ENCODE results near the gene SLC23A1.

SLC23A1 gene

DNA sequence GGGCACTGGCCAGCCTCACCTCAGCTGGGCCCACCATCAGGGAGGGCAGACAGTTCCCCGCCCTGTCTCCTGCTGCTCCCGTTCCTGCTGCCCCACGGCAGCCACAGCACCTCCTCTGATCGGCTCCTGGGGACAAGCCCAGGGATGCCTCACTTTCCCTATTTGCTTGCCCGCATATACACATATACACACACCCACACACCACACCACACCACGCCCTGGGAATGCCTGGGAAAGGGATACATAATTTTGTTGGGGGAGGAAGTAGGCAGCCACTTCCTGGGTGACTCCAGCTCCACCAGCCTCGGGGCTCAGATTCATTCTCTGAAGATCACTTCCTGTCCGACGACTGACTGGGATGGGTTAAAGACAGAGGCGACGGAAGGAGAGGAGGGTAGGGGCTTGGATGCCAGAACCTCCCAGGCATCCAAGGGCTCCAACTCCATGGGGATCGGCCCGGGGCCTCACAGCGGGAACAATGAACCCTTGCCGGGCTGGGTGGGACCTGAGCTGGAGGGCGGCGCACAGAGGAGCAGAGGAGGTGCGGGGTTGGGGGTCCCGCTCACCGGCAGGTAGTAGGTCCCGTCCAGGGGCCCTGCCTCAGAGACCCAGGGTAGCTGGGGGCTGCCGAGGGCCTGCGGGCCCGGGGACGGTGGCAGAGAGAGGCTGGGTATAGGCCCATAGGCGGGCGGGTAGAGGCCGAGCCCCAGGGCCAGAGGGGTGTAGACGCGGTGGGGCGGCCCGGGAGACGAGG lies 8.7 kb upstream of the SLC23A1 start:
- Histone ChIP-seq H3K4me1 (ENCODE audit: insufficient read depth, low read length, poor library complexity, severe bottlenecking) (peaks cover 50% of the 10 kb centered on the region), H3K27me3 (ENCODE audit: insufficient read depth, low read length, poor library complexity, severe bottlenecking) (peaks cover 8% of the 10 kb centered on the region), H3K4me2 (ENCODE audit: low read depth, low read length, poor library complexity, severe bottlenecking) (peak overlapping the region; percentile 87), H3K4me3 (ENCODE audit: low read length, poor library complexity, severe bottlenecking) (peak overlapping the region; percentile 96), H3K79me2 (ENCODE audit: insufficient read depth, low read length) (peaks cover 84% of the 10 kb centered on the region), H4K20me1 (ENCODE audit: insufficient read depth, low read length, poor library complexity, severe bottlenecking) (peaks cover 22% of the 10 kb centered on the region), H3K9ac (ENCODE audit: low read depth, low read length, poor library complexity, severe bottlenecking) (peak overlapping the region; percentile 99), H3K36me3 (ENCODE audit: insufficient read depth, low read length) (peaks cover 7% of the 10 kb centered on the region; the same call in 1 of the 2 replicates), H3K9me3 (ENCODE audit: insufficient read depth, low read depth, low read length) (no peaks in the 10 kb centered on the region), H3F3A (ENCODE audit: low read depth) (0 out of 2 replicates have a peak, but pooled peaks cover 3% of the 10 kb centered on the region), H3K9me2 (replicated peaks; ENCODE audit: low read depth, low read length) (no peaks in the 10 kb centered on the region), H2AFZ (ENCODE audit: low read length) (peak overlapping the region; percentile 50; the same call in 1 of the 2 replicates)
- TF ChIP-seq CTCF (conservative IDR thresholded peaks at IDR 0.05; ENCODE audit: low read length) (no peak), EZH2phosphoT487 (IDR thresholded peaks at IDR 0.05; ENCODE audit: borderline replicate concordance) (no peak)

- Histone ChIP-seq H3K9me2 (replicated peaks; ENCODE audit: low read depth, low read length) (no peaks in the 10 kb centered on the region), H3K79me2 (ENCODE audit: insufficient read depth, low read length) (peaks cover 92% of the 10 kb centered on the region), H3K36me3 (ENCODE audit: insufficient read depth, low read length) (peaks cover 7% of the 10 kb centered on the region; the same call in 1 of the 2 replicates), H3F3A (ENCODE audit: low read depth) (peaks cover 3% of the 10 kb centered on the region; the same call in 1 of the 2 replicates), H3K9ac (ENCODE audit: low read depth, low read length, poor library complexity, severe bottlenecking) (peak overlapping the region; percentile 99), H3K4me2 (ENCODE audit: low read depth, low read length, poor library complexity, severe bottlenecking) (peak overlapping the region; percentile 87), H3K4me1 (ENCODE audit: insufficient read depth, low read length, poor library complexity, severe bottlenecking) (peaks cover 51% of the 10 kb centered on the region), H2AFZ (ENCODE audit: low read length) (no peak overlapping the region), H3K27me3 (ENCODE audit: insufficient read depth, low read length, poor library complexity, severe bottlenecking) (peaks cover 8% of the 10 kb centered on the region), H3K9me3 (ENCODE audit: insufficient read depth, low read depth, low read length) (no peaks in the 10 kb centered on the region), H3K4me3 (ENCODE audit: low read length, poor library complexity, severe bottlenecking) (peak overlapping the region; percentile 96), H4K20me1 (ENCODE audit: insufficient read depth, low read length, poor library complexity, severe bottlenecking) (peaks cover 30% of the 10 kb centered on the region)
- no peak for TF ChIP-seq CTCF (conservative IDR thresholded peaks at IDR 0.05; ENCODE audit: low read length)
- TF ChIP-seq EZH2phosphoT487 (IDR thresholded peaks at IDR 0.05; ENCODE audit: borderline replicate concordance): no peak
Measured at GRCh38 chr5:139390639-139391569, 7.8 kb upstream of the SLC23A1 start.

DNA sequence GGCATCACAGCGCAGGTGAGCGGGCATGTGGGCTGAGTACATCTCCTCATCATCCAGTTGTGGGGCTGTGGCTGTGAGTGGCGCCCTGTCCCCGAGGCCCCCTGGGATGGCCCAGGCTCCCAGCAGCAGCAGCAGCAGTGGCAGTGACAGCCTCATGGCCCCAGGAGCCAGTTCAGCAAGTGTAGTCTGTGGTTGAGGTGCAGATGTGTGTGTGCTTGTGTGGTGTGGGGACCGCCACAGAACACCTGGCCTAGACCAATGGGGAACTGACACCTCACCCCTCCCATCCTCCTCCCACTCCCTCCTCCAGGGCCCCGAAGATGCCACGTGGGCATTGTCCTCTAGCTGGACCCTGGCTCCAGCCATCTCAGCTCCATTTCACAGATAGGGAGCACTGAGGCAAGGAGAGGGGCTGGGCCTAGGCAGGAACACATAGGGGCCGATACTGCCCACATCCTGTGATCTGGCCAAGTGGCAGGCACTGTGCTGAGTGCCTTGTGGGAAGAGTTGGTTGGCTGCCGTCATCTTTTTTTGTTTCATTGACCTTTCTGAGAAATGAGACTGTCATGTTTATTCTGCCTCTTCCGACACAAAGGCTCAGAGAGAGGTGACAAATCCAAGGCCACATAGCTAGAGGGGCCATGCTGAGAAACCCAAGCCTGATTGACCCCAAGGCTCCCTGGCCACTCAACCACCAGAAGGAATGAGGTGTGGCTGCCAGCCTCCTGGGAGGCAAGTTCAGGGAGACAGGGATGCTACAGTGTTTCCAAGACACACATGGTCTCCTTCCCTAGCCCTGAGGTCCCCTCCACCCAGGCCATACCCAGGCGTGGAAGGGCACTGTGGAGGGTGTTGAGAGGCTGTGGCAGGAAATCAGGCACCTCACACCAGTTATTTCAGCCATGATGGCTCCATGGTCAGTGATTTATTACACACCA lies 6.9 kb upstream of the SLC23A1 start, which contains the start of gene MZB1:
Gene MZB1, minus strand, starts transcription at position 213 of the 938 bp plus-strand sequence. Its CDS starts 57 bp downstream, at position 156.
- TF ChIP-seq EZH2phosphoT487 (IDR thresholded peaks at IDR 0.05; ENCODE audit: borderline replicate concordance) (no peak), CTCF (conservative IDR thresholded peaks at IDR 0.05; ENCODE audit: low read length) (no peak)
- H3K9ac ChIP-seq (ENCODE audit: low read depth, low read length, poor library complexity, severe bottlenecking): peak within 1 kb of the TSS; percentile 99

More for the DNA sequence above, 6.9 kb upstream of the SLC23A1 start, which contains the start of gene MZB1:
- Histone ChIP-seq H3K9me3 (ENCODE audit: insufficient read depth, low read depth, low read length) (no peaks in the 10 kb centered on the region), H3K79me2 (ENCODE audit: insufficient read depth, low read length) (peaks cover 92% of the 10 kb centered on the region), H3K36me3 (ENCODE audit: insufficient read depth, low read length) (peaks cover 7% of the 10 kb centered on the region; the same call in 1 of the 2 replicates), H2AFZ (ENCODE audit: low read length) (no peak within 1 kb of the TSS), H3K9me2 (replicated peaks; ENCODE audit: low read depth, low read length) (no peaks in the 10 kb centered on the region), H3K4me3 (ENCODE audit: low read length, poor library complexity, severe bottlenecking) (peak within 1 kb of the TSS; percentile 96), H4K20me1 (ENCODE audit: insufficient read depth, low read length, poor library complexity, severe bottlenecking) (peaks cover 37% of the 10 kb centered on the region), H3K4me2 (ENCODE audit: low read depth, low read length, poor library complexity, severe bottlenecking) (peak within 1 kb of the TSS; percentile 87), H3F3A (ENCODE audit: low read depth) (peaks cover 3% of the 10 kb centered on the region; the same call in 1 of the 2 replicates), H3K27me3 (ENCODE audit: insufficient read depth, low read length, poor library complexity, severe bottlenecking) (peaks cover 8% of the 10 kb centered on the region), H3K4me1 (ENCODE audit: insufficient read depth, low read length, poor library complexity, severe bottlenecking) (peaks cover 61% of the 10 kb centered on the region)

All from Loucy (cell line).